Upper lobe of right lung (tissue), 1 donor: ENCODE measurements around the gene TAL1. TPM values are rescaled to one million over a fixed set of nuclear protein-coding genes. Genes with fewer than 3 reads are reported as not detected.
A peak's percentile ranks its signal among the peaks of the same experiment; 100 is the strongest.

Source experiments
- ATAC-seq: fragments of 200-7000 bp; cut with Tn5 transposase; one replicate; pipeline ENCODE4 v1.9.1; 2020; ENCODE audit warnings: mild to moderate bottlenecking, moderate library complexity
- DNase-seq: peaks from one replicate; pipeline ENCODE4 v3.0.0-alpha.2; 2020
- H3K27ac ChIP-seq: fragments of 200-600 bp; one replicate; pipeline ENCODE4 v1.8.0; 2022
- H3K27me3 ChIP-seq: fragments of 200-600 bp; one replicate; pipeline ENCODE4 v1.8.0; 2022; ENCODE audit warnings: mild to moderate bottlenecking
- H3K36me3 ChIP-seq: fragments of 200-600 bp; one replicate; pipeline ENCODE4 v1.8.0; 2022
- H3K4me1 ChIP-seq: fragments of 200-600 bp; one replicate; pipeline ENCODE4 v1.8.0; 2022
- H3K4me3 ChIP-seq: fragments of 200-600 bp; one replicate; pipeline ENCODE4 v1.8.0; 2022; ENCODE audit warnings: mild to moderate bottlenecking
- H3K9me3 ChIP-seq: fragments of 200-600 bp; one replicate; pipeline ENCODE4 v1.8.0; 2022
- intact Hi-C: fragments of 100-400 bp; cut with DNase I; formaldehyde crosslinking; loops from one replicate; pipeline ENCODE4 v1.11.0; 2022
- total RNA-seq: library from RNA; stranded (reverse); fragmentation: NEBNext Ultra II Directional; extraction: Animal tissue kit (Norgen Biotek cat#: 25700); gene quantifications from one replicate; pipeline ENCODE4 v1.2.1, GENCODE V29; 2021
- TF ChIP-seq, protein P1 (sequence below): fragments of 200-600 bp; IDR thresholded peaks from one replicate; pipeline ENCODE4 v1.8.0; 2022; ENCODE audit warnings: antibody characterized with exemption
- donor health status: DM: no; HTN: yes; CAD: no; lungs with severe emphysema.

TAL1 gene
- total RNA-seq, 1 donor from 2014 or later, result 18.3 TPM

DNA sequence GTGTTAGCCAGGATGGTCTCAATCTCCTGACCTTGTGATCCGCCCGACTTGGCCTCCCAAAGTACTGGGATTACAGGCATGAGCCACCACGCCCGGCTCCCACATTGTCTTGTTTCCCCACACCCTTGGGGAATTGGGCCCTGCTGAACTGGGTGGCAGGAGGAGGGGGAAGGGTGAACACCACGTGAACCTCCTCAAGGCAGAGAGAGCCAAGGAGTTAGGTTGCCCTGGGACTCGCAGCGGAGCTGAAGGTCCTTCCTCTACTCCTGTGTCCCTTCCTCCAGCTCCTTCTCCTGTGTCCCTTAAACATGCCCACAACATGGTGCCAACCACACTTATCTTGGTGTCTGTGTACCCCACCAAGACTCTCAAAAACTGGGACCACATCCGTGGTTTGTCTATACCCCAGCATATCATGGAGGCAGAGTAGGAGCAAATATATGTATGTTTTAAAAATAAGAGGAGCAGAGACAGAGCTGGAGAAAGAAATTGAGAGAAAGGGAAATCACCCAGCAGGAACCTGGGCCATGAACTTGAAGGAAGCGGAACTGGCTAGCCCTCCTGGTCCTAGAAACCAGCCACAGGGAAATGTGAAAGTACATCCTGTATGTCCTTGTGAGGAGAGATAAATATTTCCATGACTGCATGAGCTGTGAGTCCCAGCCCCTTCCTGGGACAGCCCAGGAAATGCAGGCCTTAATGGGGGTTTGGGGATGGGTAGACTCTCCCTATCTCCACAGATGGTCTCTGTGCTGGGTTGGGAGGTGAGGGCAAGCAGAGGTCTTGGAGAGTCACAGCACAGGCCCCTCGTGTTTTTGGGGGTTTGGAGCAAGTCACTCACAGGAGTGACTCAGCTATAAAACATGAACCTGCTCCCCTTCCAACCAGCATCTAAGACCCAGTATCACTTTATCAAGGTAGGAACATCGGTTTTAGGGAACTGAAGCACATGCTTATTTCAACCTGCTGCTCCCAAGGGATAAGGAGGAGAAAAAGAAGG lies 9.4 kb upstream of the TAL1 start:
- no peaks in the 10 kb centered on the region for H3K36me3 ChIP-seq
- TF ChIP-seq, protein P1, sequence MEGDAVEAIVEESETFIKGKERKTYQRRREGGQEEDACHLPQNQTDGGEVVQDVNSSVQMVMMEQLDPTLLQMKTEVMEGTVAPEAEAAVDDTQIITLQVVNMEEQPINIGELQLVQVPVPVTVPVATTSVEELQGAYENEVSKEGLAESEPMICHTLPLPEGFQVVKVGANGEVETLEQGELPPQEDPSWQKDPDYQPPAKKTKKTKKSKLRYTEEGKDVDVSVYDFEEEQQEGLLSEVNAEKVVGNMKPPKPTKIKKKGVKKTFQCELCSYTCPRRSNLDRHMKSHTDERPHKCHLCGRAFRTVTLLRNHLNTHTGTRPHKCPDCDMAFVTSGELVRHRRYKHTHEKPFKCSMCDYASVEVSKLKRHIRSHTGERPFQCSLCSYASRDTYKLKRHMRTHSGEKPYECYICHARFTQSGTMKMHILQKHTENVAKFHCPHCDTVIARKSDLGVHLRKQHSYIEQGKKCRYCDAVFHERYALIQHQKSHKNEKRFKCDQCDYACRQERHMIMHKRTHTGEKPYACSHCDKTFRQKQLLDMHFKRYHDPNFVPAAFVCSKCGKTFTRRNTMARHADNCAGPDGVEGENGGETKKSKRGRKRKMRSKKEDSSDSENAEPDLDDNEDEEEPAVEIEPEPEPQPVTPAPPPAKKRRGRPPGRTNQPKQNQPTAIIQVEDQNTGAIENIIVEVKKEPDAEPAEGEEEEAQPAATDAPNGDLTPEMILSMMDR, result no peak
- no peak overlapping the region for H3K4me3 ChIP-seq
- H3K4me1 ChIP-seq, result peaks cover 5% of the 10 kb centered on the region
- intact Hi-C loops, result no loop called here
- ATAC-seq, result peak; percentile 66
- no peaks in the 10 kb centered on the region for H3K9me3 ChIP-seq
- peaks cover 4% of the 10 kb centered on the region for H3K27me3 ChIP-seq
- no peak overlapping the region for H3K27ac ChIP-seq
- no peak for DNase-seq

DNA sequence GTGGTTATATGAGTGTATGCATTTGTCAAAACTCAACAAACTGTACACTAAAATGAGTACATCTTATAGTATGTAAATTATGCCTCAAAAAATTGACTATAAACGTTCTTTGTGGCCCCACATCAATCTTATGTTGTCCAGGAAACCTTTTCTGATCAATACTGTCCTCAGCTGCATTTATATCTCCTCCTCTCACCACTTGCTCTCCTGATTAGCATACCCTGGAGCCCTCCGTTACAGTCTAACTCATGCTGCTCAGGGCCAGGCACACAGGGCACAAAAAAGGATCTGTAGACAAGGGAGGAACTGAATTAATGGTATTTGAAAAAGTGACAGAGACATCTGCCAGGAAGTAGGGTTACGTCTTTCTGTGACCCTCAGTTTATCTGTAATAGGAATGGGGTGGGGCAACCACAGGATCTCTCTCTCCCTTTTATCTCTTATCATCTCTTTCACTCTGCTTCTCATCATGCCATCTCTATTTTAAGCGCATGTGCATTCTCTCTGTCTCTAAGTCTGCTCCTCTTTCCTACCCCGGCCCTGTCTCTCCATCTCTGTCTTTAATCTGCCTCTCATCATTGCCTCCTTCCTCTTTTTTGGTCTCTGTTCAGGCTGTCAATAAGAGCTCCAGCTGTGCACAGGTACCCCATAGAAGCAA lies 7.0 kb upstream of the TAL1 start:
- DNase-seq (no peak), ATAC-seq (no peak)
- intact Hi-C loops, result no loop called here
- Histone ChIP-seq H3K36me3 (no peaks in the 10 kb centered on the region), H3K4me1 (peaks cover 12% of the 10 kb centered on the region), H3K27ac (no peak overlapping the region), H3K4me3 (no peak overlapping the region), H3K9me3 (no peaks in the 10 kb centered on the region), H3K27me3 (peaks cover 12% of the 10 kb centered on the region)
- TF ChIP-seq, protein P1, result no peak

DNA sequence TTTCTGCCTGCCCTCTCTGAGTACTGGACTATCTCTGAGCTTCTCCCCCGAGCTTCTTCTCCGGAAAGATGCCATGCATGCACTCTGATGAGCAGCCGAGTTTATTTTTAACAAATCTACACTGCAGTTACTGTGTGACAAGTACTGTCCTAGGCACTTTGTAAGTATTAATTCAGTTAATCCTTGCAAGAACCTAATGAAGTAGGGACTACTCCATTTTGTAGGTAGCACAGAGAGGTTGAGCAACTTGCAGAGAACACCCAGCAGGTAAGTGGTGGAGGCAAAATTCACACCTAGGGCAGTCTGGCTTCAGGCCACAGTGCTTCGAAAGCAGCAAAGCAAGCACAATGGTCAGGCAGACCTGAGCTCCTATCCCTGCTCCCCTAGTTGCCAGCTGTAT lies 3.8 kb upstream of the TAL1 start:
- H3K4me1 ChIP-seq, result peaks cover 18% of the 10 kb centered on the region
- TF ChIP-seq, protein P1, result no peak
- DNase-seq, result no peak
- H3K27me3 ChIP-seq, result peaks cover 43% of the 10 kb centered on the region
- H3K4me3 ChIP-seq, result no peak overlapping the region
- H3K36me3 ChIP-seq, result no peaks in the 10 kb centered on the region
- ATAC-seq, result no peak
- H3K27ac ChIP-seq, result peak overlapping the region; percentile 58
- intact Hi-C loops, result no loop called here
- no peaks in the 10 kb centered on the region for H3K9me3 ChIP-seq

DNA sequence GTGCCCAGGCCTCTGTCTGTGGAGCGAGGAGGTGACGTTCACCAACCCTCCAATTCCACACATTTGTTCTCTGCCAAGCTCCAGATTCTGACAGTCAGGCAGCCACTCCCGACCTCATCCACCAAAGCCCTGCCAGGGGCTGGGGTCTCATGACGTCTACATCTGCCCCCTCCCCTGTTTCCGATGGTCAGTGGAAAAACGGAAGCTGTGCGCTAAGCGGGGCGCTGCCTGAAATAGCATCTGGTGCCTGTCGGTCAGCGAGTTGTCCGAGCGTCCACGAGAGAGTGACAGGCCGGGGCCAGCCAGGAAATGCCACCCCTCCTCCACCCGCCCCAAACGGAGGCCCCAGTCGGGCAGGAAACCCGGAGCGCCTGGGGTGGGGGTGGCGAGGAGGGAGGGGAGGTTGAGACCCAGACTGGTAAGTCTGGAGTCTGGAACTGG lies 3.2 kb upstream of the TAL1 start:
- Histone ChIP-seq H3K4me3 (no peak overlapping the region), H3K36me3 (no peaks in the 10 kb centered on the region), H3K4me1 (peaks cover 19% of the 10 kb centered on the region), H3K27ac (peak overlapping the region; percentile 58), H3K9me3 (no peaks in the 10 kb centered on the region), H3K27me3 (peaks cover 48% of the 10 kb centered on the region)
- TF ChIP-seq, protein P1, result no peak
- ATAC-seq (peak; percentile 56), DNase-seq (no peak)
- intact Hi-C loops, result no loop called here

DNA sequence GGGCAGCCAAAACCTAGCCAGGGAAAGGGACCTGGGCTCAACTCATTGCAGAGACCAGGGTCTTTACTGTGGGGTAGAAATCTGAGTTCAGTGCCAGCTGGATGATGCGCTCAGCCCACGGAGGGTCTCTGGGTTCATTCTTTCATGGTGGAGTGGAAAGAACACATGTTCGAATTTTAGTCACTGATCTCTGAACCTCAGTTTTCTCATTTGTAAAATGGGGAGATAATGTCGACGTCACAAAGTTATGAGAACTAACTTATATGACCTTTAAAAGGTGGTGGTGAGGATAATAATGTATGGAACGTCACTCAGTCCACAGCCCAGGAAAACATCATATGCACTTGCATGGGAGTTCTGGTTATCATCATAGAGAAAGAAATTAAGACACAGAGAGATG lies 1.2 kb upstream of the TAL1 start:
- Histone ChIP-seq H3K36me3 (no peaks in the 10 kb centered on the region), H3K27ac (no peak overlapping the region), H3K27me3 (peaks cover 68% of the 10 kb centered on the region), H3K4me1 (peaks cover 19% of the 10 kb centered on the region), H3K9me3 (no peaks in the 10 kb centered on the region), H3K4me3 (no peak overlapping the region)
- ATAC-seq, result no peak
- TF ChIP-seq, protein P1, result no peak
- intact Hi-C loops, result no loop called here
- DNase-seq, result no peak
